GM19351 (cell line): ENCODE data around the gene CALML3.
"Not testable (repeated sequence)": the region's sequence is repeated elsewhere in the genome, so short reads cannot be mapped to it uniquely, and the experiment has no call there.

Experiments
- ATAC-seq: cut with Tn5 transposase; IDR thresholded peaks from one replicate; pipeline ENCODE4 v1.9.1; 2021; ENCODE audit warnings: mild to moderate bottlenecking, moderate library complexity; ENCODE audit not compliant: unreplicated experiment

The CALML3 gene

DNA sequence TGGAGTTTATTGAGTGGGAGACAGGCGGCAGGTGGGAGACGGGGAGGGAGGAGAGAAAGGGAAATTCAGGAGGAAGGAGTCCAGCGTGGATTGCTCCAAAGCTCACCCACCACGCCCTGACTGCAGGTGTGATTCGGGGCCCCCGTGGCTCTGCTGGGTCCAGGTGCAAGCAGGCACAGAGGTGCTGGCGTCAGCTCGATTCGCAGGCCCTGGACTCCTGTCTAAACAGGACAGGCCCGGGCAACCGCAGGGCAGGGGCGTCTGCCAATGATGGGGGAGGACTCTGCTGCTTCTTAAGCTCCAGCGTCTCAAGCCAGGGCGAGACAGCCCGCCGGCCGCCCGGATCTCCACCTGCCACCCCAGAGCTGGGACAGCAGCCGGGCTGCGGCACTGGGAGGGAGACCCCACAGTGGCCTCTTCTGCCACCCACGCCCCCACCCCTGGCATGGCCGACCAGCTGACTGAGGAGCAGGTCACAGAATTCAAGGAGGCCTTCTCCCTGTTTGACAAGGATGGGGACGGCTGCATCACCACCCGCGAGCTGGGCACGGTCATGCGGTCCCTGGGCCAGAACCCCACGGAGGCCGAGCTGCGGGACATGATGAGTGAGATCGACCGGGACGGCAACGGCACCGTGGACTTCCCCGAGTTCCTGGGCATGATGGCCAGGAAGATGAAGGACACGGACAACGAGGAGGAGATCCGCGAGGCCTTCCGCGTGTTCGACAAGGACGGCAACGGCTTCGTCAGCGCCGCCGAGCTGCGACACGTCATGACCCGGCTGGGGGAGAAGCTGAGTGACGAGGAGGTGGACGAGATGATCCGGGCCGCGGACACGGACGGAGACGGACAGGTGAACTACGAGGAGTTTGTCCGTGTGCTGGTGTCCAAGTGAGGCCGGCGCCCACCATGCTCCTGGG is at the start of gene CALML3:
Gene CALML3 (plus strand): TSS at position 321 of the 920 bp plus-strand sequence. CDS start 125 bp downstream, at position 446.
- ATAC-seq = no peak

GRCh38 chr10:5475088-5475487 is 49.7 kb upstream of the CALML3 start:
- ATAC-seq = not testable (repeated sequence)

- ATAC-seq = not testable (repeated sequence)
Observed at GRCh38 chr10:5475974-5476807, 48.6 kb upstream of the CALML3 start.

- no peak for ATAC-seq
Observed at GRCh38 chr10:5476918-5477525, 47.7 kb upstream of the CALML3 start.

- no peak for ATAC-seq
Observed at GRCh38 chr10:5477948-5478693, 46.6 kb upstream of the CALML3 start.

DNA sequence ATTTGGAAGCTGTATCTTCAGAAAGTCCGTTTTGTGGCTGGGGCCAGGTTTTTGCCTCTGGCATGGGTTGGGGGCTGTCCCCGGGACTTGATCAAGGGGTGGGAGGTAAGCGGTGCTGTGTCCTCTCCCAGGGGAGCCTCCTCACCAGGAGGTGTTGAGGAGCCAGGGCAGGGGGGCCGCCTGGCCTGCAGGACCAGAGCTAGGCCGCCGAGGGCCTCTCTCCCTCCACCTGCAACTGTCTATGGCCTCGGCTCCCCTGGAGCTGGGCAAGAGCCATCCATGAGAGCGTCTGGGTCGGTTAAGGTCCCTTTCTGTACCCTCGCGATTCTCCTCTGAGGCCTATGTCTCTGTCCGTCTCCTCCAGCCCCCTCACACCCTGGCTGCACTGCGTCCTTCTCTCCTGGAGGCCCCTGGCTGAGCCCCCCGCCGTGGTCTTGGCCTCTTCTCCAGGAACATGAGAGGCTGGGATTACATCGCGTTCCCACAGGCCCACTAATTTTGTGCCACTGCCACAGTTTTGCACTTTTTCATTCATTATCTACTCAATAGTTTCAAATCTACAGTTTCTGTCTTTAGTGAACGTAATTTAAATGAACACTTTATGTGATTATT is 46.0 kb upstream of the CALML3 start:
- ATAC-seq = no peak

DNA sequence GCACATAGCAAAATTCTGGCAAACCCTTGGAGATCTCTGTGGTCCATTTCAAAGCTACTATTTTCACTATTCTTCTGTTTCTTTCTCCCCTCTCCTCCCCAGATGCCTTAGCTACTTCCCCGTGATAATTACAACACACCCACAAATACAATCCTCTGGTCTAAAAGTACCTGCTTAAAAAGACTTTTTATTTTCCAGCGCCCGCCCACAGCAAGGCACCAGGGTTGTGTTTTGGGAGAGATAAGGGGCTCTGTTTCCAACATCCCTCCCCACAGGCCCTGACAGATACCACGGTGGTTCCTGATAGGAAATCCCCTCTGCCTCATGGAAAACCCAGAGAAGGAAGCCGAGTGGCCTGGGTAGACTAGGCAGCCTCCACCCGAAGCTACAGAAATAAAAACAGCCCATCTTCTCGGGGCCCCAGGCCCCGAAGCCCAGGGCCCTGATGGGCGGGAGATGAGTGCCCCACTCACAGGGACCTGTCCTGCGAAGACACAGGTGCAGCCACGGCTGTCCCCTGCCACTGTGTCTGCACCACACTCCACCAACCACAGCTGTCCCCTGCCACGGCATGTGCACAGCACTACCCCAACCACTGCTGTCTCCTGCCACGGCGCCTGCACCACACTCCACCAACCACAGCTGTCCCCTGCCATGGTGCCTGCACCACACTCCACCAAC is 45.1 kb upstream of the CALML3 start:
- no peak for ATAC-seq

DNA sequence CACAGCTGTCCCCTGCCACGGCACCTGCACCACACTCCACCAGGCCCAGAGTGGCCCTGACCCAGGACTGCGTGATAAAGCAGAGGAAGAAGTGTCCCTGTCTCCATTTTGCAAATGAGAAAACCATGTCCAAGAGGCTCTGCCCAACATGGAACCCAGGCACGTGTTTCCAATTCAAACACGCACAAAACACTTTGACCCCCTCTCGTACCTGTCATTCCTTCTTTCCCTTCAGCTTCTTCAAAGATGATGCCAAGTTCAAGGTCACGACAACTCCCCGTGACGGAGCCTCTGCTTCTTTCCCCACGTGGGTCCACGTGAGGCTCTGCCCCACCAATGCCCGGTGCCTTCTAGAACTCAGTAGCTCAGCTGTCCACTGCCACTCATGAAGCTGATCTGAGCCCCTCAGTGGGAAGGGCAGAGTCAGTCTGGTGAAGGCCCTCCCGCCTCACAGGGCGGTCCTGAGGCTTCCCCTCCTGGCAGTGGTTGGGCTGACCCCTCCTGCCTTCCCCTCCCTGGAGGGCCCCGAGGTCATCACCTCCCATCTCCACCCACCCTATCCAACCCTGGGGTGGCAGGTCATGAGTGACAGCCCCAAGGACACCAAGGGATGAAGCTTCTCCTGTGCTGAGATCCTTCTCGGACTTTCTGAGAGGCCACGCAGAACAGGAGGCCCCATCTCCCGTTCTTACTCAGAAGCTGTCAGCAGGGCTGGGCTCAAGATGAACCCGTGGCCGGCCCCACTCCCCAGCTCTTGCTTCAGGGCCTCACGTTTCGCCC is 44.4 kb upstream of the CALML3 start:
- no peak for ATAC-seq

GRCh38 chr10:5481121-5481520 is 43.6 kb upstream of the CALML3 start:
- no peak for ATAC-seq

GRCh38 chr10:5482016-5482415 is 42.7 kb upstream of the CALML3 start:
- no peak for ATAC-seq

DNA sequence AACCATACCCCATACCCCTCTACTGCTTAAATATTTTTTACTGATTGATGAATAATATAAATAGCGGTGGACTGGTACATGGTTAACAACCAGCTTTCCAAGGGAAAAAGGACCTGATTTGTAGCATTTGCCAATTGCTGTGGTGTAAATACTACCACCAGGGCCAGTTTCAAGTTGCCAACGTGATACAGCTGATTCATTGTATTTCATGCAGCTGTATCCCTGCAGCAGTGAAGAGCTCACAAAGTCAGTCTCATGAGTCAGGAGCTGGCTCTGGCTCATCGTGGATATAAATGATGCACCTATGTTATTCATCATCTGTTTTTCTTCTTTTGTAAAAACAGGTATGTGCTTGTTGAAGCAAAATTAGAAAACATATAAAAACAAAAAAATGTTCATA is 40.6 kb upstream of the CALML3 start:
- ATAC-seq = no peak

DNA sequence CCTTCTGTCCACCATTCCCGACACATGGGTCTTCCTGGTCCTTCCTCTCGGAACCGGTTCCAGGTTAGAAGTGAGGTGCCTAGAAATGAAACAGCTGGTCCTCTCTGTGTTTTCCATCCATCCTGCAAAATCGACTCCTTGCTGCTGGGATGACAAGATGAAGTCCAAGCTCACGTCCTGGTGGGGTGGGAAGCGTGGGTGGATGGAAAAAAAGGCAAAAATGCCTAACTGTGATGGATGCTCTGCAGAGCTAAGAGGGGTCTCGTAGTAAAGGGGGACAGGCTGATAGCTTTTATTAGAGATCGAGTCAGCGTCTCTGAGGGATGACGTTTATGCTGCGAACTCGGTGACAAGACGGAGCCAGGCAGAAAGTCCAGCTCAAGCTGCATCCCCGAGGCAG is 39.5 kb upstream of the CALML3 start:
- ATAC-seq = no peak

GRCh38 chr10:5485948-5486852 is 38.6 kb upstream of the CALML3 start:
- no peak for ATAC-seq

DNA sequence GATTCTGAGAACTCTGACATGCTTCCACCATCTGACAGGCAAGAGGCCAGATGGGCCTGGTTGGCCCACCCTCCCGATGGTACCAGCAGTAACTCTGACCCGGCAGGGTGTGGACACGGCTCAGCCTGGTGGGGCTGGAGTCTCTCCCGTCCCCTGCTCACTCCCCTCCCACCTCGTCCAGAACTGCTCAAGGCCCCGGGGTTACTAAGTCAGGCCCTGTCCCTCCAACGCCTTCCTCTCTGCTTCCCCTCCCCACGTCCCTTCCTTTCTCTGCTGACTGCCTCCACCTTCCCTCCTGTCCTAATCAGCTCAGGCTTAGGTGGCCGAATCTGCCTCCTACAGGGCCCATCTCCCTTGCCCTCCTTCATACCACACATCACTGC is 37.9 kb upstream of the CALML3 start:
- ATAC-seq = no peak

DNA sequence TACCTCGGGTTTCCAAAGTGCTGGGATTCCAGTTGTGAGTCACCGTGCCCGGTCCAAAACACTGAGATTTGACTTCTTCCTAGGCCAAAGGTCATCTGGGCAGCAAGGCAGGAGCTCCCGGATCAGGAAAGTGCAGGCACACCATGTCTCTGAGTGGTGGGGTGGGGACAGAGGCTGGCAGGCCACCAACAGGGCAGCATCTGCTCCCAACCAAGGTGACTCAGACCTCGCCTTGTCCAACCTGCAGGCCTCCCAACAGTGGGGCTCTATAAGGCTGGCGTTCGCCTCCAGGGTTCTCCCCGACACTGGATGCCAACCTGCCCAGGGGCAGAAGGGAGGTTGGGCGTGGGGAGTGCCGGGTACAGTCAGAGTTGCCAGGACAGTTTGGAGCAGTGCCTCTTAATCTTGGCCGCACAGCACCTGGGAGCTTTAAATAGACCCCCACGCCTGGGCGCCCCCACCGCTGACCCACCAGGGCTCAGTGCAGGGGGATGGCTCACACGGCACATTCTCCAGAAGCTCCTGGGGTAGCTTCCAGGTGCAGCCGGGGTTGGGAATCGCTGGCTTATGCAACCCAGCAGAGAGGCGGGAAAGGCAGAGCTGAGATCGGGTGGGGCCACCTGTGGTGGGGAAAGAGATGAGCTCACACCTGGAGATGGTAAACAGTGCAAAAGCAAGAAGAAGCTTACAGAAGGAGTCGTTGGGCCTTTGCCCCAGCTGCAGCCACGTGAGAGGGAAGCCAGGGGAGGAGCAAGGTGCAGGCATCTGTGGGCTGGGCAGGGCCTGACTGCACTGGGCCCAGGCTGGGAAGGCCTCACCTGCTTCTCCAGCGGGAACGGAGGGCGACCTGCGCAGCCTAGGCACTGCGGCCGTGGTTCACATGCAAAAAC is 36.2 kb upstream of the CALML3 start:
- ATAC-seq = no peak

DNA sequence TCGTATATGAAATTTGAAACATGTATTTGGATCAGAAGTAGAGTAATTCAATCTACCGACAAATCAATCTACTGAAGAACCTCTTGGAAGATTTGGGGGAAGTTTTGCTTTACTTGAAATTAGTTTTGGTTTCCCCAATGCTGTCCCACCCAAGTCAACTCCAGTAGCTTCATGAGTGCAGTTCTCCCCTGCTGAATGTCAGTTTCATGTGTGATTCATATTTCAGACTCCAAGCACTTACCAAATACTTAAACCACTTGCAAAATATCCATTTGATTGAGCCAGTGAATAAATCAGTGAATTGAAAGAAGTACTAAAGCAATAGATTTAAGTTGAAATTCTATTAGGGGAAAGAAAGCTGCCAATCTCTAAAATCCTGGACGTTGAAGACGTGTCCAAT is 34.7 kb upstream of the CALML3 start:
- no peak for ATAC-seq
